HT-29 (cell line): Measurements from ENCODE around the gene HMCES. TPM values are rescaled to one million over a fixed set of nuclear protein-coding genes. Genes with fewer than 3 reads are reported as not detected.

Source experiments
- DNase-seq: peaks from one replicate; pipeline ENCODE4 v3.0.0-alpha.2; 2015; ENCODE audit warnings: low spot score
- total RNA-seq: library from RNA; depleted of rRNA; stranded (reverse); fragments of >200 nt; shearing (Covaris generic); gene quantifications from 2 replicates; pipeline ENCODE4 v1.2.3, GENCODE V29; 2014

The HMCES gene
- total RNA-seq, 1 experiment from 2014 or later, result 63.5 TPM

- DNase-seq, result no peak
Measured at GRCh38 chr3:129304146-129304961, 25.7 kb downstream of the HMCES start.

- no peak for DNase-seq
Measured at GRCh38 chr3:129304962-129305222, 26.2 kb downstream of the HMCES start.

- no peak for DNase-seq
Measured at GRCh38 chr3:129305592-129306091, 27.0 kb downstream of the HMCES start.

- no peak for DNase-seq
Measured at GRCh38 chr3:129308636-129309035, 30.0 kb downstream of the HMCES start.

- peak; percentile 52 for DNase-seq
Measured at GRCh38 chr3:129310111-129311011, 31.7 kb downstream of the HMCES start.

GRCh38 chr3:129311054-129311902 is 32.6 kb downstream of the HMCES start:
- no peak for DNase-seq

- no peak for DNase-seq
Measured at GRCh38 chr3:129312021-129312639, 33.5 kb downstream of the HMCES start.

GRCh38 chr3:129312671-129313414 is 34.2 kb downstream of the HMCES start:
- peak; percentile 33 for DNase-seq

- no peak for DNase-seq
Measured at GRCh38 chr3:129313415-129313664, 34.7 kb downstream of the HMCES start.

- peak; percentile 29 for DNase-seq
Measured at GRCh38 chr3:129313665-129314385, 35.2 kb downstream of the HMCES start.

- peak; percentile 76 for DNase-seq
Measured at GRCh38 chr3:129314386-129315222, 35.9 kb downstream of the HMCES start.

- peak; percentile 57 for DNase-seq
Measured at GRCh38 chr3:129315223-129315997, 36.7 kb downstream of the HMCES start.

GRCh38 chr3:129315998-129316247 is 37.3 kb downstream of the HMCES start:
- DNase-seq, result no peak

- DNase-seq, result peak; percentile 94
Measured at GRCh38 chr3:129316248-129317013, 37.8 kb downstream of the HMCES start.

GRCh38 chr3:129317014-129317771 is 38.5 kb downstream of the HMCES start:
- no peak for DNase-seq

- no peak for DNase-seq
Measured at GRCh38 chr3:129317848-129318247, 39.2 kb downstream of the HMCES start.

GRCh38 chr3:129318921-129319320 is 40.3 kb downstream of the HMCES start:
- DNase-seq, result no peak
